ENCODE measurements around the gene NCAN. TPM values are rescaled to one million over a fixed set of nuclear protein-coding genes. Genes with fewer than 3 reads are reported as not detected.

Gene NCAN
- total RNA-seq, 1 donor from 2014 or later = 0.17 TPM

- DNase-seq (ENCODE audit: low read depth) = no peak
- TF ChIP-seq, protein P1, sequence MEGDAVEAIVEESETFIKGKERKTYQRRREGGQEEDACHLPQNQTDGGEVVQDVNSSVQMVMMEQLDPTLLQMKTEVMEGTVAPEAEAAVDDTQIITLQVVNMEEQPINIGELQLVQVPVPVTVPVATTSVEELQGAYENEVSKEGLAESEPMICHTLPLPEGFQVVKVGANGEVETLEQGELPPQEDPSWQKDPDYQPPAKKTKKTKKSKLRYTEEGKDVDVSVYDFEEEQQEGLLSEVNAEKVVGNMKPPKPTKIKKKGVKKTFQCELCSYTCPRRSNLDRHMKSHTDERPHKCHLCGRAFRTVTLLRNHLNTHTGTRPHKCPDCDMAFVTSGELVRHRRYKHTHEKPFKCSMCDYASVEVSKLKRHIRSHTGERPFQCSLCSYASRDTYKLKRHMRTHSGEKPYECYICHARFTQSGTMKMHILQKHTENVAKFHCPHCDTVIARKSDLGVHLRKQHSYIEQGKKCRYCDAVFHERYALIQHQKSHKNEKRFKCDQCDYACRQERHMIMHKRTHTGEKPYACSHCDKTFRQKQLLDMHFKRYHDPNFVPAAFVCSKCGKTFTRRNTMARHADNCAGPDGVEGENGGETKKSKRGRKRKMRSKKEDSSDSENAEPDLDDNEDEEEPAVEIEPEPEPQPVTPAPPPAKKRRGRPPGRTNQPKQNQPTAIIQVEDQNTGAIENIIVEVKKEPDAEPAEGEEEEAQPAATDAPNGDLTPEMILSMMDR (IDR thresholded peaks at IDR 0.05; ENCODE audit: insufficient read depth, low read length, poor library complexity, severe bottlenecking) = no peak
- H3K36me3 ChIP-seq (ENCODE audit: control insufficient read depth, insufficient read depth, low read length) = peaks cover 2% of the 10 kb centered on the region
Observed at GRCh38 chr19:19179548-19180441, 32.0 kb upstream of the NCAN start.

GRCh38 chr19:19181488-19181998, 30.2 kb upstream of the NCAN start:
- Histone ChIP-seq H3K4me3 (ENCODE audit: low read depth, low read length) (no peak overlapping the region), H3K36me3 (ENCODE audit: control insufficient read depth, insufficient read depth, low read length) (peaks cover 2% of the 10 kb centered on the region), H3K27me3 (ENCODE audit: control insufficient read depth, insufficient read depth, low read length) (no peaks in the 10 kb centered on the region)
- TF ChIP-seq, protein P1 (IDR thresholded peaks at IDR 0.05; ENCODE audit: insufficient read depth, low read length, poor library complexity, severe bottlenecking) = no peak
- DNase-seq (ENCODE audit: low read depth) = no peak

More at GRCh38 chr19:19179548-19180441, 32.0 kb upstream of the NCAN start:
- H3K4me3 ChIP-seq (ENCODE audit: low read depth, low read length) = no peak overlapping the region
- H3K27me3 ChIP-seq (ENCODE audit: control insufficient read depth, insufficient read depth, low read length) = no peaks in the 10 kb centered on the region

GRCh38 chr19:19185853-19186740, 25.7 kb upstream of the NCAN start:
- Histone ChIP-seq H3K4me3 (ENCODE audit: low read depth, low read length) (no peak overlapping the region), H3K36me3 (ENCODE audit: control insufficient read depth, insufficient read depth, low read length) (peaks cover 3% of the 10 kb centered on the region), H3K27me3 (ENCODE audit: control insufficient read depth, insufficient read depth, low read length) (no peaks in the 10 kb centered on the region)
- TF ChIP-seq, protein P1 (IDR thresholded peaks at IDR 0.05; ENCODE audit: insufficient read depth, low read length, poor library complexity, severe bottlenecking) = peak; percentile 60
- no peak for DNase-seq (ENCODE audit: low read depth)

DNA sequence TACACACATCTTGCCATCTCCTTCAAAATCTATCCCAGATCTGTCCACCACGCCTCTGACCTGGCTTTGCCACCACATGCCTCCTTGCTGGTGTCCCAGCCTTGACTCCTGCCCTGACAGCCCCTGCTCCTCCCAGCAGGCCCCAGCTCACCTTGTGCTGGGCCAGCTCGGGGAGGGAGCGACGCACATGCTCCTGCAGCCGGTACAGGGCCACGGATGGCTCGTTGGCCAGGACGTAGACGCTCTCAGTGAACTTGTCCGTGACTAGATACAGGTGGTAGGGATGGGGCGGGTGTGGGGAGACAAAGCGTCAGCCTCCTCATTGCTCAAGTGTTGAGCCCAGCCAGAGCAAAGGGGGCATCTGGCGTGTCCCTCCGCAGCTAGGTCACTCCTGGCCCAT, 25.0 kb upstream of the NCAN start:
- Histone ChIP-seq H3K27me3 (ENCODE audit: control insufficient read depth, insufficient read depth, low read length) (no peaks in the 10 kb centered on the region), H3K4me3 (ENCODE audit: low read depth, low read length) (no peak overlapping the region), H3K36me3 (ENCODE audit: control insufficient read depth, insufficient read depth, low read length) (peaks cover 1% of the 10 kb centered on the region)
- no peak for DNase-seq (ENCODE audit: low read depth)
- TF ChIP-seq, protein P1 (IDR thresholded peaks at IDR 0.05; ENCODE audit: insufficient read depth, low read length, poor library complexity, severe bottlenecking) = no peak

DNA sequence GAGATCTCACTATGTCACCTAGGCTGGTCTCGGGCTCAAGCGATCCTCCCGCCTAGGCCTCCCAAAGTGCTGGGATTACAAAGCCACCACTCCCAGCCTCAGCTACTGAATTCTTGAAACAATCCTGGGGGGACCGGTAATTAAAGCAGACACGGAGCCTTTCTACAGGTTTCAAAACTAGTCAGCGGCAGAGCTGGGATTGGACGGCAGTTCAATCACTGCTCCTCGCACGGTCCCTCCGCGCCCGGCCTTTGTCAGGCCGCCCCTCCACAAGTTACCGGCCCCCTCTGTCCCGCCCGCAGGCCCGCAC, 20.0 kb upstream of the NCAN start:
- TF ChIP-seq, protein P1 (IDR thresholded peaks at IDR 0.05; ENCODE audit: insufficient read depth, low read length, poor library complexity, severe bottlenecking) = no peak

More for the DNA sequence above, 20.0 kb upstream of the NCAN start:
- Histone ChIP-seq H3K4me3 (ENCODE audit: low read depth, low read length) (peak overlapping the region; percentile 91), H3K36me3 (ENCODE audit: control insufficient read depth, insufficient read depth, low read length) (peaks cover 1% of the 10 kb centered on the region), H3K27me3 (ENCODE audit: control insufficient read depth, insufficient read depth, low read length) (no peaks in the 10 kb centered on the region)
- DNase-seq (ENCODE audit: low read depth) = no peak

All from kidney epithelial cell (primary cell).